H9 (cell line): ENCODE measurements around the gene AGPAT1. TPM values are rescaled to one million over a fixed set of nuclear protein-coding genes. Genes with fewer than 3 reads are reported as not detected.

Source experiments
- DNase-seq: peaks from one replicate; pipeline ENCODE4 v3.0.0-alpha.2; 2017
- H2AFZ ChIP-seq: one replicate; pipeline ENCODE4 v1.6.1; 2013; ENCODE audit warnings: mild to moderate bottlenecking, low read length, control low read depth, moderate library complexity
- H2AK5ac ChIP-seq: 2 replicates; pipeline ENCODE4 v1.6.1; 2013; ENCODE audit warnings: low read length, control low read depth, mixed read lengths; ENCODE audit not compliant: insufficient read length
- H2BK120ac ChIP-seq: one replicate; pipeline ENCODE4 v1.6.1; 2013; ENCODE audit warnings: low read depth, mild to moderate bottlenecking, low read length, control low read depth, inconsistent platforms; ENCODE audit not compliant: poor library complexity, severe bottlenecking
- H2BK12ac ChIP-seq: 2 replicates; pipeline ENCODE4 v1.6.1; 2013; ENCODE audit warnings: low read length, control low read depth, mixed read lengths, low read depth; ENCODE audit not compliant: insufficient read length
- H2BK15ac ChIP-seq: 2 replicates; pipeline ENCODE4 v1.6.1; 2013; ENCODE audit warnings: low read depth, low read length, control low read depth
- H2BK20ac ChIP-seq: one replicate; pipeline ENCODE4 v1.6.1; 2013; ENCODE audit warnings: low read depth, mild to moderate bottlenecking, low read length, control low read depth, inconsistent platforms; ENCODE audit not compliant: poor library complexity, severe bottlenecking
- H2BK5ac ChIP-seq: 2 replicates; pipeline ENCODE4 v1.6.1; 2013; ENCODE audit warnings: low read length, control low read depth, mixed read lengths; ENCODE audit not compliant: insufficient read length
- H3K14ac ChIP-seq: 2 replicates; pipeline ENCODE4 v1.6.1; 2013; ENCODE audit warnings: low read length, control low read depth; ENCODE audit not compliant: insufficient read depth
- H3K18ac ChIP-seq: 2 replicates; pipeline ENCODE4 v1.6.1; 2013; ENCODE audit warnings: low read depth, mild to moderate bottlenecking, mixed read lengths, low read length, control low read depth; ENCODE audit not compliant: insufficient read length
- H3K23ac ChIP-seq: 2 replicates; pipeline ENCODE4 v1.6.1; 2013; ENCODE audit warnings: low read length, control low read depth, mixed read lengths, low read depth; ENCODE audit not compliant: insufficient read length
- H3K23me2 ChIP-seq: 2 replicates; pipeline ENCODE4 v1.6.1; 2013; ENCODE audit warnings: low read depth, mild to moderate bottlenecking, mixed read lengths, low read length, control low read depth; ENCODE audit not compliant: insufficient read length, poor library complexity, severe bottlenecking
- H3K27ac ChIP-seq: 2 replicates; pipeline ENCODE4 v1.5.1; 2013; ENCODE audit warnings: low read length, control low read depth, mixed read lengths, low read depth; ENCODE audit not compliant: insufficient read length
- H3K27me3 ChIP-seq: 2 replicates; pipeline ENCODE4 v1.6.1; 2013; ENCODE audit warnings: low read length, control low read depth, inconsistent platforms; ENCODE audit not compliant: insufficient read depth
- H3K4ac ChIP-seq: 2 replicates; pipeline ENCODE4 v1.6.1; 2013; ENCODE audit warnings: low read depth, mild to moderate bottlenecking, control low read depth, inconsistent platforms, low read length, moderate library complexity
- H3K4me1 ChIP-seq: 2 replicates; pipeline ENCODE4 v1.6.1; 2013; ENCODE audit warnings: low read length, control low read depth, inconsistent platforms; ENCODE audit not compliant: insufficient read depth
- H3K4me2 ChIP-seq: 2 replicates; pipeline ENCODE4 v1.6.1; 2013; ENCODE audit warnings: low read length, control low read depth, mixed read lengths; ENCODE audit not compliant: insufficient read length, insufficient read depth
- H3K56ac ChIP-seq: 2 replicates; pipeline ENCODE4 v1.6.1; 2013; ENCODE audit warnings: low read depth, mild to moderate bottlenecking, mixed read lengths, low read length, control low read depth; ENCODE audit not compliant: insufficient read length
- H3K79me1 ChIP-seq: 2 replicates; pipeline ENCODE4 v1.6.1; 2013; ENCODE audit warnings: low read depth, mild to moderate bottlenecking, moderate library complexity, low read length, control low read depth, inconsistent platforms; ENCODE audit not compliant: insufficient read depth, poor library complexity, severe bottlenecking
- H3K79me2 ChIP-seq: 2 replicates; pipeline ENCODE4 v1.6.1; 2013; ENCODE audit warnings: low read length, control low read depth, inconsistent platforms; ENCODE audit not compliant: insufficient read depth
- H3K9ac ChIP-seq: 2 replicates; pipeline ENCODE4 v1.6.1; 2013; ENCODE audit warnings: low read length, control low read depth, mixed read lengths; ENCODE audit not compliant: insufficient read length; ENCODE audit errors: extremely low read depth
- H3K9me3 ChIP-seq: one replicate; pipeline ENCODE4 v1.6.1; 2013; ENCODE audit warnings: low read depth, low read length, inconsistent platforms; ENCODE audit not compliant: control insufficient read depth
- H3T11ph ChIP-seq: one replicate; pipeline ENCODE4 v1.6.1; 2013; ENCODE audit warnings: mild to moderate bottlenecking, low read length, control low read depth, inconsistent platforms
- H4K20me1 ChIP-seq: one replicate; pipeline ENCODE4 v1.6.1; 2013; ENCODE audit not compliant: control insufficient read depth, insufficient read length, insufficient read depth
- H4K5ac ChIP-seq: 2 replicates; pipeline ENCODE4 v1.6.1; 2013; ENCODE audit warnings: low read depth, mild to moderate bottlenecking, mixed read lengths, low read length, control low read depth; ENCODE audit not compliant: insufficient read length
- H4K8ac ChIP-seq: replicated peaks from 2 replicates; pipeline ENCODE4 v1.6.1; 2013; ENCODE audit warnings: low read length, control low read depth, mixed read lengths, low read depth; ENCODE audit not compliant: insufficient read length
- H4K91ac ChIP-seq: 2 replicates; pipeline ENCODE4 v1.6.1; 2013; ENCODE audit warnings: low read depth, mild to moderate bottlenecking, moderate library complexity, mixed read lengths, low read length, control low read depth; ENCODE audit not compliant: insufficient read length
- H3K27ac Mint-ChIP-seq, 3 experiments: 2 replicates in 2 of 3; 3 replicates in 1 of 3; pipeline ENCODE4 v1.8.0; 2020 to 2021; ENCODE audit warnings: mixed read lengths in 3 of 3, mild to moderate bottlenecking in 1 of 3, moderate library complexity in 1 of 3
- H3K27me3 Mint-ChIP-seq: 2 replicates; pipeline ENCODE4 v1.8.0; 2021; ENCODE audit warnings: low read depth, mild to moderate bottlenecking, moderate library complexity, mixed read lengths
- H3K36me3 Mint-ChIP-seq, 3 experiments: 2 replicates in 2 of 3; 3 replicates in 1 of 3; pipeline ENCODE4 v1.8.0; 2020 to 2021; ENCODE audit warnings: low read depth in 3 of 3, mixed read lengths in 3 of 3; ENCODE audit not compliant: insufficient read depth in 1 of 3
- H3K4me1 Mint-ChIP-seq, 2 experiments: 2 replicates each; pipeline ENCODE4 v1.8.0; 2020; ENCODE audit warnings: mixed read lengths in 2 of 2
- H3K4me3 Mint-ChIP-seq, 2 experiments: 2 replicates in 1 of 2; 3 replicates in 1 of 2; pipeline ENCODE4 v1.8.0; 2020 to 2021; ENCODE audit warnings: mild to moderate bottlenecking in 2 of 2, mixed read lengths in 2 of 2, moderate library complexity in 1 of 2
- H3K9me3 Mint-ChIP-seq, 2 experiments: 2 replicates in 1 of 2; 3 replicates in 1 of 2; pipeline ENCODE4 v1.8.0; 2020; ENCODE audit warnings: mild to moderate bottlenecking in 2 of 2, mixed read lengths in 2 of 2, moderate library complexity in 1 of 2
- WGBS: extraction: QIAGEN DNeasy Blood & Tissue Kit; methylation state at CpG from one replicate; pipeline ENCODE4 v1.1.7; 2013; ENCODE audit warnings: missing lambda C conversion rate, low lambda C conversion rate, mixed read lengths; ENCODE audit not compliant: insufficient read length; ENCODE audit errors: extremely low coverage; 5-methylcytosine and 5-hydroxymethylcytosine counted together
- total RNA-seq: library from RNA; stranded (reverse); gene quantifications from 2 replicates; pipeline ENCODE4 v1.2.1, GENCODE V29; 2021
- TF ChIP-seq, protein P1 (sequence below): fragments of 200-600 bp; sonication (generic); conservative IDR thresholded peaks from 3 replicates; pipeline ENCODE4 v1.8.0; 2021; ENCODE audit warnings: antibody characterized with exemption, mild to moderate bottlenecking

The AGPAT1 gene
- total RNA-seq, 1 experiment from 2014 or later: 89.5 TPM

- peak overlapping the region in 1 of 3 experiments; percentile 31; a peak in 2 of 7 replicates for H3K27ac Mint-ChIP-seq
- DNase-seq: no peak
- Histone ChIP-seq H4K20me1 (no peaks in the 10 kb centered on the region), H3K23ac (no peak overlapping the region), H3K27me3 (no peaks in the 10 kb centered on the region), H3T11ph (no peak overlapping the region), H4K91ac (no peak overlapping the region), H2BK5ac (no peak overlapping the region), H2BK15ac (no peak overlapping the region), H3K14ac (no peak overlapping the region), H3K56ac (no peak overlapping the region), H3K9ac (no peak overlapping the region), H3K79me1 (no peaks in the 10 kb centered on the region), H2BK12ac (no peak overlapping the region), H3K23me2 (no peaks in the 10 kb centered on the region), H3K79me2 (no peaks in the 10 kb centered on the region), H2BK20ac (peak overlapping the region; percentile 45), H3K27ac (no peak overlapping the region), H2AFZ (no peak overlapping the region), H2BK120ac (no peak overlapping the region), H3K9me3 (no peaks in the 10 kb centered on the region), H4K8ac (no peak overlapping the region), H3K4ac (no peak overlapping the region), H3K4me1 (no peaks in the 10 kb centered on the region), H3K4me2 (no peak overlapping the region), H3K18ac (no peak overlapping the region), H4K5ac (no peak overlapping the region), H2AK5ac (no peak overlapping the region)
- TF ChIP-seq, protein P1, sequence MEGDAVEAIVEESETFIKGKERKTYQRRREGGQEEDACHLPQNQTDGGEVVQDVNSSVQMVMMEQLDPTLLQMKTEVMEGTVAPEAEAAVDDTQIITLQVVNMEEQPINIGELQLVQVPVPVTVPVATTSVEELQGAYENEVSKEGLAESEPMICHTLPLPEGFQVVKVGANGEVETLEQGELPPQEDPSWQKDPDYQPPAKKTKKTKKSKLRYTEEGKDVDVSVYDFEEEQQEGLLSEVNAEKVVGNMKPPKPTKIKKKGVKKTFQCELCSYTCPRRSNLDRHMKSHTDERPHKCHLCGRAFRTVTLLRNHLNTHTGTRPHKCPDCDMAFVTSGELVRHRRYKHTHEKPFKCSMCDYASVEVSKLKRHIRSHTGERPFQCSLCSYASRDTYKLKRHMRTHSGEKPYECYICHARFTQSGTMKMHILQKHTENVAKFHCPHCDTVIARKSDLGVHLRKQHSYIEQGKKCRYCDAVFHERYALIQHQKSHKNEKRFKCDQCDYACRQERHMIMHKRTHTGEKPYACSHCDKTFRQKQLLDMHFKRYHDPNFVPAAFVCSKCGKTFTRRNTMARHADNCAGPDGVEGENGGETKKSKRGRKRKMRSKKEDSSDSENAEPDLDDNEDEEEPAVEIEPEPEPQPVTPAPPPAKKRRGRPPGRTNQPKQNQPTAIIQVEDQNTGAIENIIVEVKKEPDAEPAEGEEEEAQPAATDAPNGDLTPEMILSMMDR: no peak
- no CpG with 5 or more reads among the region's 5 CpGs for WGBS
- no peak overlapping the region for H3K4me3 Mint-ChIP-seq
- H3K27me3 Mint-ChIP-seq: peaks cover 5% of the 10 kb centered on the region
- no peaks in the 10 kb centered on the region for H3K4me1 Mint-ChIP-seq
- H3K36me3 Mint-ChIP-seq: no peaks in the 10 kb centered on the region
- no peaks in the 10 kb centered on the region for H3K9me3 Mint-ChIP-seq
These were observed 36.3 kb downstream of the AGPAT1 start for GRCh38 chr6:32139590-32139989.
